Mucosa of descending colon (tissue), 3 donors: ENCODE results near the gene TDRD9. TPM values are rescaled to one million over a fixed set of nuclear protein-coding genes. Genes with fewer than 3 reads are reported as not detected.

Source experiments
- ATAC-seq: fragments of 200-7000 bp; cut with Tn5 transposase; one replicate; pipeline ENCODE4 v1.9.1; 2020; ENCODE audit warnings: mild to moderate bottlenecking, moderate library complexity
- DNase-seq, 3 donors: peaks; one replicate each; pipeline ENCODE4 v3.0.0-alpha.2; 2020
- H3K36me3 ChIP-seq: fragments of 200-600 bp; one replicate; pipeline ENCODE4 v1.8.0; 2021; ENCODE audit warnings: low read depth, mild to moderate bottlenecking
- H3K4me1 ChIP-seq: fragments of 200-600 bp; one replicate; pipeline ENCODE4 v1.8.0; 2021; ENCODE audit warnings: low read depth, mild to moderate bottlenecking
- H3K4me3 ChIP-seq: fragments of 200-600 bp; one replicate; pipeline ENCODE4 v1.8.0; 2021; ENCODE audit warnings: mild to moderate bottlenecking
- H3K9me3 ChIP-seq: fragments of 200-600 bp; one replicate; pipeline ENCODE4 v1.8.0; 2021; ENCODE audit warnings: mild to moderate bottlenecking
- intact Hi-C, 2 donors: fragments of 100-400 bp; cut with DNase I in 1 of 2; cut with micrococcal nuclease in 1 of 2; formaldehyde crosslinking; loops; one replicate each; pipeline versions ENCODE4 v1.11.0 to v1.11.1; 2022; cut with DNase I, micrococcal nuclease
- total RNA-seq, 3 donors: library from RNA; stranded (reverse); fragmentation: NEBNext Ultra II Directional in 2 of 3; extraction: Animal tissue kit (Norgen Biotek cat#: 25700) in 2 of 3; gene quantifications; one replicate each; pipeline versions ENCODE4 v1.2.1 to v1.2.4, GENCODE V29; 2021 to 2023
- TF ChIP-seq, protein P1 (sequence below): fragments of 200-600 bp; IDR thresholded peaks from one replicate; pipeline ENCODE4 v1.8.0; 2022; ENCODE audit warnings: antibody characterized with exemption, mild to moderate bottlenecking
- donor health status: DM: no; HTN: no; CAD: no; lungs with moderate emphysema.
- donor health status: DM: no; HTN: no; CAD: no.
- donor health status: DM: no; HTN: yes; CAD: no.

The TDRD9 gene
- total RNA-seq, 3 donors from 2014 or later, result 0.39 to 0.98 (median 0.63) TPM

DNA sequence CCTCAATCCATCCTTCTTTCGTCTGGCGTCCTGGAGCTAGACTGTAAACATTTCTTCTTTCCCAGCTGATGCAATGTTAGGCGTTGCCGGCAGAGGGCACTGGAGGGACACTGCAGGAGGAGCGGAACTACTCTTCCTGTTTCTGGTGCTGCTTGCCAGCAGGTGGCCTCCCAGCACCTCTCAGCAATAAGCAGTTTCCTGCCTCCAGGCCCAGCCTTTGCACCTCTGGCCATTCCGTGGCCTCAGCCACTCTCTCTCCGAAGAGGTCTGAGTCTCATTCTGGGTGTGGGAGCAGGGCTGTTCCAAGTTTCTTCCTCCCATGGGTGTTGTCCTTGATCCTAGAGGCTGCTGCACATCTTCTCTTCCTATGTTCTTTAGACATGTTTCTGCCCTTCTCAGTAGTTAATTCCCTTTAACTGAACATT lies 149.8 kb downstream of the TDRD9 start:
- Histone ChIP-seq H3K9me3 (peaks cover 6% of the 10 kb centered on the region), H3K36me3 (no peaks in the 10 kb centered on the region), H3K4me1 (peaks cover 27% of the 10 kb centered on the region), H3K4me3 (no peak overlapping the region)
- TF ChIP-seq, protein P1, sequence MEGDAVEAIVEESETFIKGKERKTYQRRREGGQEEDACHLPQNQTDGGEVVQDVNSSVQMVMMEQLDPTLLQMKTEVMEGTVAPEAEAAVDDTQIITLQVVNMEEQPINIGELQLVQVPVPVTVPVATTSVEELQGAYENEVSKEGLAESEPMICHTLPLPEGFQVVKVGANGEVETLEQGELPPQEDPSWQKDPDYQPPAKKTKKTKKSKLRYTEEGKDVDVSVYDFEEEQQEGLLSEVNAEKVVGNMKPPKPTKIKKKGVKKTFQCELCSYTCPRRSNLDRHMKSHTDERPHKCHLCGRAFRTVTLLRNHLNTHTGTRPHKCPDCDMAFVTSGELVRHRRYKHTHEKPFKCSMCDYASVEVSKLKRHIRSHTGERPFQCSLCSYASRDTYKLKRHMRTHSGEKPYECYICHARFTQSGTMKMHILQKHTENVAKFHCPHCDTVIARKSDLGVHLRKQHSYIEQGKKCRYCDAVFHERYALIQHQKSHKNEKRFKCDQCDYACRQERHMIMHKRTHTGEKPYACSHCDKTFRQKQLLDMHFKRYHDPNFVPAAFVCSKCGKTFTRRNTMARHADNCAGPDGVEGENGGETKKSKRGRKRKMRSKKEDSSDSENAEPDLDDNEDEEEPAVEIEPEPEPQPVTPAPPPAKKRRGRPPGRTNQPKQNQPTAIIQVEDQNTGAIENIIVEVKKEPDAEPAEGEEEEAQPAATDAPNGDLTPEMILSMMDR, result peak; percentile 100
- intact Hi-C loops, result loop anchor here in 1 of 2 donors (5.0 to 10.0 kb wide), 2 partner anchors 54 to 497 kb away; partner anchors contain the start of gene C14orf180
- ATAC-seq (peak; percentile 88), DNase-seq (peak; percentile 90 to 91 (median 90))

DNA sequence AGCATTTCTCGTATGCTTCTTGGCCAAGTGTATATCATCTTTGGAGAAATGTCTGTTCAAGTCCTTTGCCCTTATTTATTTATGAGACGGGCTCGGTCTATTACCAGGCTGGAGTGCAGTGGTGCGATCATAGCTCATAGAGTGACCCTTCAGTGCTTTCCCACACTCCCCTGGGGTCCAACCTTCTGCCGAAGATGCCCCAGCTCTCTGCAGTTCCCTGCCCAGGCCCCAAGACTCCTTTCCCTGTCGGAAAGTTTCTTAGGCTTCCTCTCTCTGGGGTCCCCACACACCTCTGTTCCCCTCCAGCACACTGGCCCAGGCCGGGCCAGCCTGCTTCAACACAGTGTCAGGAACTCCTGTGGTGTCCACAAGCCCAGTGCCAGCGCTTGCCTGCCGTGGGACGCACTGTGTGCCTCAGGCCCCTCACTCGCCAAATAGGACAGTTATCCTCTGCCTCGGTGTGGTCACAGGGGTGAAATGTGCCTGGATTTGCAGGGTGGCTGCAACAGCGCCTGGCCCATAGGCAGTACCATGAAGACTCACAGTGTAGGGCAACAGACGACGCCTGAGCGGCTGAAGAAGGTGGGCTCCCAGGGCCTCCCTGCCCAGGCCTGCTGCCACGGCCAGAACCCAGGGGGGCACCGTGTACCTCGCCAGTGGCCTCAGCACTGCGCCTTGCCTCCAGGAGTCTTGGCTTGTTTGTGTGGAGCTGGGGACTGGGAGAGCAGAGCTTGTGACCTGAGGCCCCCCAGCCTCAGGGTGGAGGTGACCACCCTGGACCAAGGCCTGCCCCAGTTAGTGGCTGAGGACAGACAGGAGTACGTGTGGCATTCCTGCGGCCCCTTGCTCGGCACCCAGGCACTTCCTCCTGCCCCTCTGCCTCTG lies 152.4 kb downstream of the TDRD9 start:
- ATAC-seq (no peak), DNase-seq (peak in 2 of 3 donors; percentile 20 to 45)
- peaks cover 50% of the 10 kb centered on the region for H3K4me1 ChIP-seq
- no peak overlapping the region for H3K4me3 ChIP-seq
- intact Hi-C loops, result no loop called here
- no peaks in the 10 kb centered on the region for H3K36me3 ChIP-seq
- no peaks in the 10 kb centered on the region for H3K9me3 ChIP-seq
- TF ChIP-seq, protein P1, result no peak

DNA sequence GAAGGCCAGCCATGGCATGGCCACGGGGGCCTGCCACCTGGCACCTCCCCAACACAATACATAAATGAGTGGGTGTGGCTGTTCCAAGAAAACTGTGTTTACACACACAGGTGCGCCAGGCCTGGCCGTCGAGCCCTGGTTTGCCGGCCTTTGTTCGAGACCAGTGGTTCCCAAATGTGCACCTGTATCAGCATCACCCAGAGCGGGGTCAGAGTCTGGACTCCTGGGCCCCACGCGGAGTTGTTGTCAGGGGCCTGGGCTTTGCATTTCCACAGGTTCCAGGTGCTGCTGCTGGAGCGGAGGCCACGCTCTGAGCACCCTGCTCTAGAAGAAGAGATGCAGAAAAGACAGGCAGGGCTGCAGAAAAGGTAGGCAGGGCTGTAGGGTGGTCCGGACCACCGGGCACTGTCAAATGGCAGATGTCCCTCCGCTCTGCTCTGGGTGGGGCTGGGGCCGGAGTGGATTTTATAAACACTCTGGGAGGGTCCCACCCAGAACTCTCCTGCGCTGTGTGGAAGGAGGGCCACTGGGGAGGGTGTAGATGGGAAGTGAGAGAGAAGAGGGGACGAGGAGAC lies 153.1 kb downstream of the TDRD9 start:
- H3K36me3 ChIP-seq, result no peaks in the 10 kb centered on the region
- intact Hi-C loops, result no loop called here
- ATAC-seq, result peak; percentile 70
- H3K4me1 ChIP-seq, result peaks cover 57% of the 10 kb centered on the region
- TF ChIP-seq, protein P1, result no peak
- DNase-seq, result peak; percentile 87 to 89 (median 87)
- H3K9me3 ChIP-seq, result no peaks in the 10 kb centered on the region
- no peak overlapping the region for H3K4me3 ChIP-seq

DNA sequence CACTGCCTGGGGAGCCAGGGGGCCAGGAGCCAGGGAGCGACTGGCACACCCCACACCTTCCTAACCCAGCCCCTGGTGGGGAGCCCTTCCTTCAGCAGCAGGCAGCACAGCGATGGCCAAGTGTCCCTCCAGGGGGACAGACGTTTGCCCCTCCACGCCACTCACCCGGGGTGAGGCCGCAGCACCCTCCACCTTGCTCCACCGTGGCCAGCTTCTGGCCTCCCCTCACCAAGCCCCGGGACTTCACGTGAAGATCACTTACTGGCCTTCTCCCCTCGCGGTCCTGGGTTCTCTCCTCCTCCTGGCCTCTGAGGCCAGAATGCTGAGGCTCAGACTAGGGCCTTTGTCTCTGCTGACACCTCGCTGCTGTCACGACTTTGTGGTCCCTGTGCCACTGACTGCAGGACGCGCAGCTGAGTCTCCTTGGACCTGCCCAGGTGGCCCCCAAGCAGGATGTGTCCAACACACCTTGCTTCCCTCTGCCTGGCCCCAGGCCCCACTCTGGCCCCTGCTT lies 153.8 kb downstream of the TDRD9 start:
- TF ChIP-seq, protein P1, result no peak
- DNase-seq, result peak; percentile 25 to 58 (median 52)
- Histone ChIP-seq H3K4me1 (peaks cover 64% of the 10 kb centered on the region), H3K36me3 (no peaks in the 10 kb centered on the region), H3K9me3 (no peaks in the 10 kb centered on the region), H3K4me3 (no peak overlapping the region)
- no peak for ATAC-seq
- intact Hi-C loops, result no loop called here

DNA sequence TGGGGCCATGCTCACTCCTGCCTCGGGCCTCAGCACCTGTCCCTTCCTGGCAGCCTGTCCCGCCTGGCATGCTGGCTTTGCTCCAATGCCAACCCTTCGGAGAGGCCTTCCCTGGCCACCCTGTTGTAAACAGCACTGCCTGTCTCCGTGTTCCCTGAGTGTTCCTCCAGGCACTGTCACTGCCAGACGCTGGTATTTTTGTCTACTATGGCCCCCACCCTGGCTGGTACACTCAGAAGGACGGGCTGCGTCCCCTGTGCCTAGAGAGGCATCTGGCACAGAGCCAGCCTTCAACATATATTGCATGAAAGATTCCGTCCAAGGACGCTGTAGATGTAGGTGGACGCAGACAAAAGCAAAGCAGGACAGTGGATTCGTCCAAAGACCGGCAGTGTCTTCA lies 154.6 kb downstream of the TDRD9 start:
- intact Hi-C loops, result no loop called here
- TF ChIP-seq, protein P1, result no peak
- H3K9me3 ChIP-seq, result no peaks in the 10 kb centered on the region
- H3K36me3 ChIP-seq, result no peaks in the 10 kb centered on the region
- DNase-seq (peak; percentile 85 to 88 (median 87)), ATAC-seq (peak; percentile 56)
- peaks cover 72% of the 10 kb centered on the region for H3K4me1 ChIP-seq
- no peak overlapping the region for H3K4me3 ChIP-seq
